Measurements from ENCODE around the gene NBAS. TPM values are rescaled to one million over a fixed set of nuclear protein-coding genes. Genes with fewer than 3 reads are reported as not detected.

The NBAS gene
- total RNA-seq, 2 experiments from 2014 or later = 24.3 to 25.5 TPM

GRCh38 chr2:15284614-15285013 lies 276.5 kb downstream of the NBAS start:
- Mint-ChIP-seq H3K27ac (no peak overlapping the region), H3K9me3 (no peaks in the 10 kb centered on the region), H3K27me3 (no peaks in the 10 kb centered on the region), H3K4me3 (no peak overlapping the region), H3K4me1 (ENCODE audit: low read depth) (no peaks in the 10 kb centered on the region), H3K36me3 (ENCODE audit: low read depth) (peaks cover 81% of the 10 kb centered on the region)
- CTCF ChIA-PET = interaction anchor here (0.7 kb wide), 1 partner anchor 1019 kb away, joined by 3 read pairs; no protein-coding TSS in a partner anchor
- Histone ChIP-seq H3K4me1 (ENCODE audit: insufficient read depth, low read length) (no peaks in the 10 kb centered on the region), H3K9me3 (ENCODE audit: control insufficient read depth in 1 of 2, insufficient read depth in 1 of 2, low read length in 2 of 2) (no peaks in the 10 kb centered on the region), H3K4me3 (ENCODE audit: low read length) (no peak overlapping the region), H3K27ac (ENCODE audit: low read depth in 1 of 2, low read length in 2 of 2) (no peak overlapping the region), H3K36me3 (ENCODE audit: insufficient read depth, low read length) (peaks cover 32% of the 10 kb centered on the region), H3K27me3 (ENCODE audit: control insufficient read depth in 1 of 2, insufficient read depth in 2 of 2, low read length in 2 of 2) (no peaks in the 10 kb centered on the region)
- POLR2A ChIA-PET = no interaction called here
- DNase-seq = no peak
- intact Hi-C loops (cut with DNase I, micrococcal nuclease) = no loop called here
- no peak for TF ChIP-seq CTCF (IDR thresholded peaks at IDR 0.05)
- ATAC-seq (ENCODE audit: poor library complexity) = no peak

GRCh38 chr2:15281681-15282080 lies 279.5 kb downstream of the NBAS start:
- DNase-seq = no peak
- intact Hi-C loops (cut with DNase I, micrococcal nuclease) = no loop called here
- Mint-ChIP-seq H3K27ac (no peak overlapping the region), H3K4me3 (no peak overlapping the region), H3K4me1 (ENCODE audit: low read depth) (no peaks in the 10 kb centered on the region), H3K27me3 (no peaks in the 10 kb centered on the region), H3K9me3 (no peaks in the 10 kb centered on the region), H3K36me3 (ENCODE audit: low read depth) (peaks cover 87% of the 10 kb centered on the region)
- Histone ChIP-seq H3K27ac (ENCODE audit: low read depth in 1 of 2, low read length in 2 of 2) (no peak overlapping the region), H3K9me3 (ENCODE audit: control insufficient read depth in 1 of 2, insufficient read depth in 1 of 2, low read length in 2 of 2) (no peaks in the 10 kb centered on the region), H3K36me3 (ENCODE audit: insufficient read depth, low read length) (peaks cover 26% of the 10 kb centered on the region), H3K4me3 (ENCODE audit: low read length) (no peak overlapping the region), H3K27me3 (ENCODE audit: control insufficient read depth in 1 of 2, insufficient read depth in 2 of 2, low read length in 2 of 2) (no peaks in the 10 kb centered on the region), H3K4me1 (ENCODE audit: insufficient read depth, low read length) (no peaks in the 10 kb centered on the region)
- CTCF ChIA-PET = no interaction called here
- POLR2A ChIA-PET = no interaction called here
- no peak for TF ChIP-seq CTCF (IDR thresholded peaks at IDR 0.05)
- no peak for ATAC-seq (ENCODE audit: poor library complexity)

GRCh38 chr2:15279201-15279876 lies 281.8 kb downstream of the NBAS start:
- Histone ChIP-seq H3K36me3 (ENCODE audit: insufficient read depth, low read length) (peaks cover 31% of the 10 kb centered on the region), H3K27me3 (ENCODE audit: control insufficient read depth in 1 of 2, insufficient read depth in 2 of 2, low read length in 2 of 2) (no peaks in the 10 kb centered on the region), H3K4me1 (ENCODE audit: insufficient read depth, low read length) (no peaks in the 10 kb centered on the region), H3K9me3 (ENCODE audit: control insufficient read depth in 1 of 2, insufficient read depth in 1 of 2, low read length in 2 of 2) (no peaks in the 10 kb centered on the region), H3K27ac (ENCODE audit: low read depth in 1 of 2, low read length in 2 of 2) (no peak overlapping the region), H3K4me3 (ENCODE audit: low read length) (no peak overlapping the region)
- H3K9me3 Mint-ChIP-seq = no peaks in the 10 kb centered on the region
- POLR2A ChIA-PET = no interaction called here
- CTCF ChIA-PET = no interaction called here
- no peak overlapping the region for H3K27ac Mint-ChIP-seq
- no peak for TF ChIP-seq CTCF (IDR thresholded peaks at IDR 0.05)
- DNase-seq (no peak), ATAC-seq (ENCODE audit: poor library complexity) (no peak)
- H3K27me3 Mint-ChIP-seq = no peaks in the 10 kb centered on the region
- no peaks in the 10 kb centered on the region for H3K4me1 Mint-ChIP-seq (ENCODE audit: low read depth)
- no peak overlapping the region for H3K4me3 Mint-ChIP-seq
- H3K36me3 Mint-ChIP-seq (ENCODE audit: low read depth) = peaks cover 89% of the 10 kb centered on the region
- intact Hi-C loops (cut with DNase I, micrococcal nuclease) = no loop called here

Data from CD4-positive, alpha-beta T cell (primary cell).